ENCODE results near the gene SHISA6.

SHISA6 gene

GRCh38 chr17:11485336-11486100, 244.5 kb downstream of the SHISA6 start:
- H3K27me3 ChIP-seq (ENCODE audit: low read length), result no peaks in the 10 kb centered on the region
- no peak overlapping the region for H2AFZ ChIP-seq (ENCODE audit: low read depth, low read length, severe bottlenecking)
- H3K27ac ChIP-seq (ENCODE audit: low read depth, low read length), result no peak overlapping the region
- H3K79me2 ChIP-seq (ENCODE audit: insufficient read depth, low read length), result no peaks in the 10 kb centered on the region
- no peaks in the 10 kb centered on the region for H4K20me1 ChIP-seq (ENCODE audit: low read depth, low read length)
- H3K4me2 ChIP-seq (ENCODE audit: low read depth, low read length, poor library complexity, severe bottlenecking), result no peak overlapping the region
- no peaks in the 10 kb centered on the region for H3K9me2 ChIP-seq (replicated peaks; ENCODE audit: insufficient read depth, low read length)
- TF ChIP-seq CTCF (IDR thresholded peaks at IDR 0.05; ENCODE audit: insufficient read depth, low read length, poor library complexity, severe bottlenecking) (no peak), EZH2phosphoT487 (conservative IDR thresholded peaks at IDR 0.05; ENCODE audit: low read length) (no peak)
- H3K9me3 ChIP-seq (ENCODE audit: insufficient read depth, low read length), result no peaks in the 10 kb centered on the region
- no peak overlapping the region for H3K9ac ChIP-seq (ENCODE audit: low read length)
- no peak overlapping the region for H3K4me3 ChIP-seq (ENCODE audit: insufficient read depth, low read length, poor library complexity, severe bottlenecking)
- H3K36me3 ChIP-seq (ENCODE audit: low read length), result no peaks in the 10 kb centered on the region
- H3F3A ChIP-seq (ENCODE audit: insufficient read depth), result no peaks in the 10 kb centered on the region

- no peak overlapping the region for H2AFZ ChIP-seq (ENCODE audit: low read depth, low read length, severe bottlenecking)
- H4K20me1 ChIP-seq (ENCODE audit: low read depth, low read length), result no peaks in the 10 kb centered on the region
- no peak overlapping the region for H3K27ac ChIP-seq (ENCODE audit: low read depth, low read length)
- H3K4me3 ChIP-seq (ENCODE audit: insufficient read depth, low read length, poor library complexity, severe bottlenecking), result no peak overlapping the region
- no peaks in the 10 kb centered on the region for H3K79me2 ChIP-seq (ENCODE audit: insufficient read depth, low read length)
- H3K4me2 ChIP-seq (ENCODE audit: low read depth, low read length, poor library complexity, severe bottlenecking), result no peak overlapping the region
- H3K9me3 ChIP-seq (ENCODE audit: insufficient read depth, low read length), result no peaks in the 10 kb centered on the region
- no peaks in the 10 kb centered on the region for H3K36me3 ChIP-seq (ENCODE audit: low read length)
- no peaks in the 10 kb centered on the region for H3K9me2 ChIP-seq (replicated peaks; ENCODE audit: insufficient read depth, low read length)
- H3F3A ChIP-seq (ENCODE audit: insufficient read depth), result no peaks in the 10 kb centered on the region
- no peak overlapping the region for H3K9ac ChIP-seq (ENCODE audit: low read length)
- no peak for TF ChIP-seq EZH2phosphoT487 (conservative IDR thresholded peaks at IDR 0.05; ENCODE audit: low read length)
- no peak for TF ChIP-seq CTCF (IDR thresholded peaks at IDR 0.05; ENCODE audit: insufficient read depth, low read length, poor library complexity, severe bottlenecking)
- H3K27me3 ChIP-seq (ENCODE audit: low read length), result no peaks in the 10 kb centered on the region
Observed at GRCh38 chr17:11486101-11486867, 245.3 kb downstream of the SHISA6 start.

DNA sequence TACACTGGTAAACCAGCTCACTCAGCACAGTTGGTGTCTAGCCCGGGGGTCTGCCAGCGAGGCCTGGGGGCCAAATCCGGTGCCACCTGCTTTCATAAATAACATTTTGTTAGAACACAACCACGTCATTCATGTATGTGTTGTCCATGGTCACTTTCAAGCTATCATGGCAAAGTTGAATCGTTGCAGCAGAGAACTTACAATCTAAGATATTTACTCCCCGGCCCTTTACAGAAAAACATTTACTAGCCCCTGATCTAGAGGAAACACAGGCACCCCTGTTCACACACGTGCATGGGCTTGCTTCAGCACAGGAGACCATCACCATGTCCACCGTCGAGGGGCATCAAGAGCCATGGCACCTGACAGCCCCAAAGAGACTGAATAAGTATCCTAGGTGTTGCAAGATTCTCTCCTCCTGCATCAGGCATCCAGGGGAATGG, 245.9 kb downstream of the SHISA6 start:
- no peaks in the 10 kb centered on the region for H3K79me2 ChIP-seq (ENCODE audit: insufficient read depth, low read length)
- no peaks in the 10 kb centered on the region for H3K27me3 ChIP-seq (ENCODE audit: low read length)
- no peaks in the 10 kb centered on the region for H4K20me1 ChIP-seq (ENCODE audit: low read depth, low read length)
- no peak overlapping the region for H2AFZ ChIP-seq (ENCODE audit: low read depth, low read length, severe bottlenecking)
- H3K9me2 ChIP-seq (replicated peaks; ENCODE audit: insufficient read depth, low read length), result no peaks in the 10 kb centered on the region
- H3K9ac ChIP-seq (ENCODE audit: low read length), result no peak overlapping the region
- H3F3A ChIP-seq (ENCODE audit: insufficient read depth), result no peaks in the 10 kb centered on the region
- H3K27ac ChIP-seq (ENCODE audit: low read depth, low read length), result no peak overlapping the region
- no peak overlapping the region for H3K4me3 ChIP-seq (ENCODE audit: insufficient read depth, low read length, poor library complexity, severe bottlenecking)
- no peaks in the 10 kb centered on the region for H3K36me3 ChIP-seq (ENCODE audit: low read length)
- TF ChIP-seq CTCF (IDR thresholded peaks at IDR 0.05; ENCODE audit: insufficient read depth, low read length, poor library complexity, severe bottlenecking) (no peak), EZH2phosphoT487 (conservative IDR thresholded peaks at IDR 0.05; ENCODE audit: low read length) (no peak)
- no peak overlapping the region for H3K4me2 ChIP-seq (ENCODE audit: low read depth, low read length, poor library complexity, severe bottlenecking)
- no peaks in the 10 kb centered on the region for H3K9me3 ChIP-seq (ENCODE audit: insufficient read depth, low read length)

Data from SU-DHL-6 (cell line).